HG02973 (cell line): ENCODE results near the gene ANKRD44.

Source experiments
- ATAC-seq: cut with Tn5 transposase; IDR thresholded peaks from one replicate; pipeline ENCODE4 v1.9.1; 2021; ENCODE audit warnings: moderate library complexity; ENCODE audit not compliant: unreplicated experiment

The ANKRD44 gene

DNA sequence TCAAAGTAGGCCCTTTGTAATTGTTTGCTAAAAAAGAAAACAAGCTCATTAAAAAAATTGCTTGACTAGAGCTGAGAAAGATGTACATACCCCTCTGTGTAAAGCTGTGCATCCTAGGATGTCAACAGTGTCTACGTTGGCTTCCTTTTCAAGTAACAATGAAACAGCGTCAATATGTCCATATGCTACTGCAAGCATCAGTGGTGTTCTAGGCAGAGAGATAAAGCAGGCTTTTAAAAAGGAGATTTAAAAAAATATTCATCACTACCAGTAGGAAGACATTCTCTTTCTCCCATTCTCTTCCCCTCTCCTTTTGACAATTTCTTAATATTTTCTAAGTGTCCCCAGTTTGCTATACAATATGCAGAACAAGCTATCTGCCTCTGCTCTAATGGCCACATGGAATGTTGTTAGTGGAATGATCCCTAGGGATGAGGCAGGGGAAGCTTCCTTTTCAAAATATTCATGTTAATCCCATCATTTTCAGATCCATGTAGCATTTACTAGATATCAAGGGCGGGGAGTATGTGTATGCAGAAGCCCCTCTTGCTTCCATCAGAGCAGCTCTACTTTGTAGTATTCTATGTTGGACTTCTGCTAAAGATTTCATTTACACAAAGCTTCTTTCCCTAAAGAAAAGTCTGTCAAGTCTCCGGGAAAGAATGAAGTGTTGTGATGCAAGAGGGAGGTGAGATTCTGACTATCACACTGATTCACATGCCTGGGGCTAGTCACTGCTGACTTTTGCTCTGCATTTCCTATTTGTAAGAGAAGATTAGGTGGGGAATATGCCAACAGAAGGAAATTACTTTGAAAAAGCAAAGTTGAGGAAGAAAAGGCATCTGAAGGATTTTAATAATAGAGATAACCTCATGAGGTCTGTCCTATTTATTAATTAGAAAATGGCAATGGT is 302.6 kb downstream of the ANKRD44 start:
- ATAC-seq: no peak

DNA sequence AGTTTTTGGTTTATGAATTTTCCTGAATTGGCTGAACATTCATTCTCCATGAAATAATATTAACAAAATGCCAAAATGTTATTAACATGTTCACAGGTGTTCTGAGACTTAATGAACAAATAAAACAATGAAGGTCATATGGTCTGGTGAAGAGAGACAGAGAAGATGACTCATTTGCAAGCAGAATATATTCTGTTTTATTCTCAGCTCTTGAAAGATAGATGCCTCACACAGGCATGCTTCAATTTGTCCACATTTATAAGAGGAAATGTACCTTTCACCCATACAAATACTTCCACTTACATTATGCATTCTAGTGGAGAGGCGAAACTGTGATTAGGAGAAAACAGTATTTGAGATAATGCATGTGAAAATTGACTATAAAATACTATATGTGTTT is 308.7 kb downstream of the ANKRD44 start:
- ATAC-seq: no peak

DNA sequence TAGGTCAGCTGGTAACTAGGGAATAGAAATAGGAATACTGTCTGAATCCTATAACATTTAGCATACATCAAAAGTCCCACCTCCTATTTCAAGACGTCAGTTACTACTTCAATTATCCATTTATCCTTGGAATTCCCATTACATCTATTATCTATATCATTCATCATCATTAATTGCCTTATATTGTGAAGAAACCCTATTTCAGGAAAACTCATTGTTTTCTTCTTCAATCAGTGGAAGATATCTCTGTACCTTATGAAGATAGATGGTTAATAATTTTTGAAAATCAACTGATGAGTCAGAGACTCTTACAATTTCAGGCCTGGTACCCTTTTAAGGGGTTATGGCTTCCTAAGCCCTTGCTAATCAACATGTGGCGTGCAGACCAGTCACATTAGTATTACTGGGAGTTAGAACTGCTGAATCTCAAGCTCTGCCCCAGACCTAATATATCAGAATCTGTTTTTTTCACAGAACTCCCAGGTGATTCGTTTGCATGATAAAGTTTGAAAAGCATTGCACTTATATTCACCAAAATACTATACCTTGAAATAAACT is 314.7 kb downstream of the ANKRD44 start:
- ATAC-seq: no peak

DNA sequence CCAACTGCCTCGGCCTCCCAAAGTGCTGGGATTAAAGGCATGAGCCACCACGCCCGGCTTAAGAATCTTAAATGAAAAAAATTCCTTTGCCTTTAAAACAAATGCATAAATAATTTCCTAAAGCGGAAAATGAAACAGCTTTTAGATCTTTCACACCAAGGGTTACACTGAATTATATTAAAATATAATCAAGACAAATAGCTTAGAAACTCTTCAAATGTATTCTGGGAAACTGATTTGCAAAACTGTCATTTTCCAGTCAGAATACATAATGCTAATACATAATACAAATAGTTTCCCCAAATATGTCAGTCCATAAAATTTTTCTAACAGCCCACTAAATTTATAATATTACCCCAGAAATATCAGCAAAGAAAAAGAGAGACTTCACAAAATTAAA is 315.8 kb downstream of the ANKRD44 start:
- ATAC-seq: no peak

- no peak for ATAC-seq
These were observed 317.0 kb downstream of the ANKRD44 start for GRCh38 chr2:196993617-196994016.

DNA sequence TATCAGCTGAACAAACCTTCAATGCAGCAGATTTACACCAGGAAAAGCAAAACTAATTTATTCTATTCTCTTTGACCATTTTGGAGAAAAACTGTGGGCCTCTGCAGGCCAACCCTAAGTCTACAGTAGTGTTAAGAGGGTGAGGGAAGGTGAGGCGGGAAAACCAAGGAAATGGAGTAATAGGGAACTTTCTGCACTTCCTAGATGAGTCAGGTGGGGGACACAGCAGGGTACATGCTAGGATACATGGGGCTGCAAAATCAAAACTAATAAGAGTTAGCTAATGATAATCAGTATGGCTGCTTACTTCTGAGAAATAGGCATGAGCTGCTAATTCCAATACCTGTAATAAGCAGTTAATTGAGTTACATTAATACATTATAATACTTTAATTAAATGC is 318.1 kb downstream of the ANKRD44 start:
- ATAC-seq: no peak

GRCh38 chr2:196990788-196991461 is 319.7 kb downstream of the ANKRD44 start:
- ATAC-seq: no peak

DNA sequence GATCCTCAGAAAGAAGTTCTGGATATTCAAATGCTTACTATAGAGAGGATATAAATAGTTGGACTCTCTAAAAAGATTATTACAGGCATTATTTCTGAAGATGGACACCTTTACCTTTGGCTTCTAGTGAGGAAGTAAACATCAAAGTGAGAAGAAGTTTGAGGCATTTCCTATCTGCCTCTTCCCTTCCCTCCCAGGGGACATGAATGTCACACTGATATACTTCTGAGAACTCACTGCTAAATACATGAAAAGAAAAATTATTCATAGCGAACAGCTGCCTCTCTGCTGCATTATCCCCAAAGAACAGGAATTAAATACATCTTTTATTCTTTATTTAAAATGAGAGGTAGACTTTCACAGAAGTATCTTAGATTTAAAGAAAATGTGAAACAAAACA is 320.5 kb downstream of the ANKRD44 start:
- no peak for ATAC-seq

DNA sequence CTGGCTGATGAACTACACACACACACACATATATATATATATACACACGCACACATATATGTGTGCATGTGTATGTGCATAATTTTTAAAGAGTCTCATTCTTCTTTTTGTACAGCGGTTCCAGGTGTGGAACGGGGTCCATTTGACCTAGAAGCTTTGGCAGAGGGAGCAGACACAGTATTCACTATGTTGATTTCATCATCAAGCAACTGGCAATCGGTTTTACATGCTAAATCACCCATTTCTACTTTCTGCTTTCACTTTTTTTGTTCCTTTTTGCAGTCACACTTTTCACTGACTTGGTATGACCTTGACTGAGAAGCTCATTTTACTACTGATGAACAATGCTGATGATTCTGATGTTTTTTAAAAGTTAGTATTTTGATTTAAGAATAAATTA is 321.1 kb downstream of the ANKRD44 start:
- no peak for ATAC-seq

DNA sequence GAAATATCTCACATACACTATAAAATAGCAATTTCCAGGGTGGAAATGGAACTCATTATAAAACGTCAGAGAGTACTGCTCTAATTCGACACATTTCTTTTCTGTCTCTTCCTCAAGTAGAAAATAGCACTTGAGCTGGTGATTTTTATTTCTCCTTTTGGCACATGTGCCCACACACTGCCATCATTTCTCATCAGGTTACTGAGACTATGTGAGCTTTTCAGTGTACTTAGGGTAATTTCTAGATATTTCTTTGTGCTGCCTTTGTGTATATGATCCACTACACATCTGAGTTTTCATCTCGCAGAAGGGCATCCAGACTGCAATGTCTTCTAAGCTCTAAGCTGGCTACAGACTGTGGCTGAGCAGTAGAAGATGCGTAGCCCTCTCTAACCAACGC is 321.9 kb downstream of the ANKRD44 start:
- ATAC-seq: no peak

- no peak for ATAC-seq
These were observed 322.8 kb downstream of the ANKRD44 start for GRCh38 chr2:196987649-196988364.

GRCh38 chr2:196987298-196987648 is 323.3 kb downstream of the ANKRD44 start:
- no peak for ATAC-seq

DNA sequence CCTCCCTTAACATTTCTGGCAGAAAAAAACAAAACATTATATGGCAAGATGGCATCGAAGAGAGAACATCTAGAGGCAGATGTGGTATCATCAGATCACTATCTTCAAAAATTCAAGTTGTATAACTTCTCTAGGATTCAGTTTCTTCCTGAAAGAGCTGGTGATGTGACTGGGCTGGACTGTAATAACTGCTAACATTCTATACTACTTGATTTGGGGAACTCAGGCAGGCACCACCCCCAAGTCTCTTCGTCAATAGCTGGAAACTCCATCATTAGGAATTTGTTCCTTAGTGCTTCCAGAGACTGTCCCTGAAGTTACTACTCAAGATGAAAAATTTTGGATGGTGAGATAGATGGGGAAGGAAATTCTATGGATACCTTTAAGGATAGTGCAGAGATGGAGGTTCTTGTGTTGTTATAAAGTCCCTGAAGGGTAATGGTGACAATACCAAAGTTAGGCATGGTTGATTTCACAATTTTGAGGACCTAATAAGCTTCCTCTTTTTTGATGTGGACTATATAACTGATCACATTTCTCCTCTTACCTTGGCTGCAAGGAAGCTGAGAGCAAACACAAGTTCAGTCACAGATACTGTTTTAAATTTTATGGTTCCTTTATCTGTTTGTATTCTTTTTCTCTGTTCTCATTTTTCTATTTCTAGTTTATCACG is 324.9 kb downstream of the ANKRD44 start:
- no peak for ATAC-seq

GRCh38 chr2:196984903-196985302 is 325.7 kb downstream of the ANKRD44 start:
- ATAC-seq: no peak

DNA sequence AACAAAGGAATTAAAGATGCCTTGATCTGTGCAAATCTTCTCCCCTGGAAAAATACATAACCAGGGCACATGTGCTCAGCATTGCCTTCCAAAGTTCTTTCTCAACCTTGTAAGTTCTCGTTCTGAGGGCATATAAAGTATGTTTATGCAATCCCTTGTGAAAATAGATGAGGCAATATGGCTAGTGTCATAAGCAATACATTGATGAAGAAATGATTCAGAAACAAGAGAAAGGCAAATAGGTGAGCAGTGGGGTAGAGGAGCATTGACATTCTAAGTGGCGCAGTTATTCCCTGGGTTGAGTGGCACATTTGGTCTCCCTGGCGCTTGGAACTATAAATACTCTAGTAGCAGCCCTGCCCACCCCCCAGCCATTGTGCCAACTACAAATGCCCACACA is 326.6 kb downstream of the ANKRD44 start:
- no peak for ATAC-seq

DNA sequence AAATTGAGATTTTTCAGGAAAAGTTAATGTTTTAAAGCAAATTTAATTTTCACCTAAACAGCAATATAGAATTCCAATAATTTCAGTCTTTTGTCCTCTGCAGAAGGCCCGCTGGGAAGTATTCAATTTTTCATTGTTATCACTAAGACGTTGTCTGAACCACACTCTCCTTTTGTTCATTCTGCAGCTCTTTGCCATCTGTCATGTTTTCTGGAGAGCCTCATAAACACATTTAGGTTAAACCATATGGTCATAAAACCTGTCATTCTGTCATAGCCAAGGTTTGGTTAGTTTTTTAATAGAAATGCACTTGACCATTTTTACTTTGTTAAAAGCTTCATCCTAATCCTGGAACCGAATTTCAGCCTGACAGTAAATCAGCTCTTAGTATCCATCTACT is 330.1 kb downstream of the ANKRD44 start:
- no peak for ATAC-seq

GRCh38 chr2:196980001-196980400 is 330.6 kb downstream of the ANKRD44 start:
- no peak for ATAC-seq

DNA sequence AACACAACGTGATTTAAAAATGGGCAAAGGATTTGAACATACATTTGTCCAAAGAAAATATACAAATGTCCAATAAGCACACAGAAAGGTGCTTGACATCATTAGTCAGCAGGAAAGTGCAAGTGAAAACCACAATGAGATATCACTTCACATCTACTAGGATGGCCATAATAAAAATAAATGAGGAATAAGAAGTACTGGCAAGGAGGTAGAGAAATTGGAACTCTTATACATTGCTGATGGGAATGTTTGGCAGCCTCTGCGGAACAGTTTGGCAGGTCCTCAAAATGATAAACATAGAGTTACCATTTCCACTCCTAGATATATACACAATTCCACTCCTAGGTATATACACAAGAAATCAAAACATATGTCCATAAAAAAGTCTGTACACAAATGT is 333.1 kb downstream of the ANKRD44 start:
- no peak for ATAC-seq

GRCh38 chr2:196974970-196975369 is 335.6 kb downstream of the ANKRD44 start:
- ATAC-seq: no peak

- ATAC-seq: no peak
These were observed 338.9 kb downstream of the ANKRD44 start for GRCh38 chr2:196971574-196972279.
